Measurements from ENCODE around the gene GALNT10. TPM values are rescaled to one million over a fixed set of nuclear protein-coding genes. Genes with fewer than 3 reads are reported as not detected.
A peak's percentile ranks its signal among the peaks of the same experiment; 100 is the strongest.

GALNT10 gene
- total RNA-seq, 1 donor from 2014 or later: 96.1 TPM

DNA sequence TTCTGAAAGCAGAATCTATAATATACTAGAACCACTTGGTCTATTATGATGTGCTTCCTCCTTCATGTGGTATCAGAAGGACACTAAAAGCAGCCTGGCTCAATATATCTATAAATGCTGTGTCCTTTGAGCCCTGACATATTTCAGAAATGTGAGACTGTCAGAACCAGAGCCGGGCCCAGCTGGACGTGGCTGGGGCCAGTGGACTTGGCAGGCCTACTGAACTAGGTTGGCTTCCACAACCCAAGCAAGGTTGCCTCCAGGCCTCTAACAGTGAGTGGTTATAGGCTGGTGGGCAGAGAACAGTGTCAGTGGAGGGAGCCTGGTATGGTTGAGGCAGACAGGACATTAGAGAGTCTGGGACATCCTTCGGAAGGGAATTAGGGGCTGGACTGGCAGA, 78.9 kb downstream of the GALNT10 start:
- peaks cover 10% of the 10 kb centered on the region for H3K79me2 ChIP-seq (ENCODE audit: insufficient read depth, low read length)
- peaks cover 16% of the 10 kb centered on the region for H3K36me3 Mint-ChIP-seq (ENCODE audit: low read depth, unreplicated experiment)
- no peak overlapping the region for H3K4me3 Mint-ChIP-seq (ENCODE audit: unreplicated experiment)
- no peaks in the 10 kb centered on the region for H3K27me3 ChIP-seq (ENCODE audit: insufficient read depth, low read length)
- no peak overlapping the region for H3K27ac Mint-ChIP-seq (ENCODE audit: unreplicated experiment)
- no peaks in the 10 kb centered on the region for H3K27me3 Mint-ChIP-seq (ENCODE audit: low read depth, unreplicated experiment)
- H3K27ac ChIP-seq (ENCODE audit: low read depth, low read length): no peak overlapping the region
- no peaks in the 10 kb centered on the region for H3K9me3 Mint-ChIP-seq (ENCODE audit: unreplicated experiment)
- H3K4me1 Mint-ChIP-seq (ENCODE audit: low read depth, unreplicated experiment): peaks cover 47% of the 10 kb centered on the region
- no peak overlapping the region for H3K9ac ChIP-seq (ENCODE audit: low read length)
- H3K4me1 ChIP-seq (ENCODE audit: insufficient read depth, low read length): peaks cover 3% of the 10 kb centered on the region
- no peaks in the 10 kb centered on the region for H3K36me3 ChIP-seq (ENCODE audit: insufficient read depth, low read length)
- no peak for DNase-seq (ENCODE audit: low read depth)
- no peak for FAIRE-seq
- no peaks in the 10 kb centered on the region for H3K9me3 ChIP-seq (ENCODE audit: insufficient read depth, low read depth, low read length)
- H3K4me2 ChIP-seq (ENCODE audit: low read length): no peak overlapping the region
- TF ChIP-seq, protein P1, sequence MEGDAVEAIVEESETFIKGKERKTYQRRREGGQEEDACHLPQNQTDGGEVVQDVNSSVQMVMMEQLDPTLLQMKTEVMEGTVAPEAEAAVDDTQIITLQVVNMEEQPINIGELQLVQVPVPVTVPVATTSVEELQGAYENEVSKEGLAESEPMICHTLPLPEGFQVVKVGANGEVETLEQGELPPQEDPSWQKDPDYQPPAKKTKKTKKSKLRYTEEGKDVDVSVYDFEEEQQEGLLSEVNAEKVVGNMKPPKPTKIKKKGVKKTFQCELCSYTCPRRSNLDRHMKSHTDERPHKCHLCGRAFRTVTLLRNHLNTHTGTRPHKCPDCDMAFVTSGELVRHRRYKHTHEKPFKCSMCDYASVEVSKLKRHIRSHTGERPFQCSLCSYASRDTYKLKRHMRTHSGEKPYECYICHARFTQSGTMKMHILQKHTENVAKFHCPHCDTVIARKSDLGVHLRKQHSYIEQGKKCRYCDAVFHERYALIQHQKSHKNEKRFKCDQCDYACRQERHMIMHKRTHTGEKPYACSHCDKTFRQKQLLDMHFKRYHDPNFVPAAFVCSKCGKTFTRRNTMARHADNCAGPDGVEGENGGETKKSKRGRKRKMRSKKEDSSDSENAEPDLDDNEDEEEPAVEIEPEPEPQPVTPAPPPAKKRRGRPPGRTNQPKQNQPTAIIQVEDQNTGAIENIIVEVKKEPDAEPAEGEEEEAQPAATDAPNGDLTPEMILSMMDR (IDR thresholded peaks at IDR 0.05; ENCODE audit: insufficient read depth, low read depth, low read length): no peak
- TF ChIP-seq EZH2 (IDR thresholded peaks at IDR 0.05; ENCODE audit: insufficient read depth, low read length): no peak
- H3K4me3 ChIP-seq (ENCODE audit: insufficient read depth, low read depth, low read length): no peak overlapping the region
- H4K20me1 ChIP-seq (ENCODE audit: insufficient read depth, low read length): peaks cover 7% of the 10 kb centered on the region
- no peak overlapping the region for H2AFZ ChIP-seq (ENCODE audit: low read depth, low read length)

DNA sequence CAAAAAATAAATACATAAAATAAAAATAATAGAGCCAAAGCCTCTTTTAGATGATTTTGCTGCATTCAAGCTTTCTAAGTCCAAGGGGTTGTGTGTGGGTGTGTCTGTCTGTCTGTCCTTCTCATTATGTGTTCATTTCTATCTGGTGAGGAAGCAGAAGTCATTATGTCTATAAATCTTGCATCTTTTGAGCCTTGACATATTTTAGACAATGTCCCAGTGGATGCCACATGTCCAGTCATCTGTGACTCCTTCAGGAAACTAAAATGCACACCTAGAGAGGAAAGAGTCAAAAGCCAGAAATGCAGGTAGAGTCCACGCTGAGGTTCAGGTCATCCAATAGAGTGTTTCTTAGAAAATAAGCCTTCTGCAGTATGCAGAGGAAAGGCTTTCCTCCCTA, 80.9 kb downstream of the GALNT10 start:
- Mint-ChIP-seq H3K27ac (ENCODE audit: unreplicated experiment) (no peak overlapping the region), H3K27me3 (ENCODE audit: low read depth, unreplicated experiment) (no peaks in the 10 kb centered on the region), H3K4me3 (ENCODE audit: unreplicated experiment) (no peak overlapping the region), H3K36me3 (ENCODE audit: low read depth, unreplicated experiment) (peaks cover 14% of the 10 kb centered on the region), H3K9me3 (ENCODE audit: unreplicated experiment) (no peaks in the 10 kb centered on the region), H3K4me1 (ENCODE audit: low read depth, unreplicated experiment) (peaks cover 56% of the 10 kb centered on the region)
- no peak overlapping the region for H3K27ac ChIP-seq (ENCODE audit: low read depth, low read length)
- H3K4me2 ChIP-seq (ENCODE audit: low read length): no peak overlapping the region
- no peaks in the 10 kb centered on the region for H3K27me3 ChIP-seq (ENCODE audit: insufficient read depth, low read length)
- peaks cover 18% of the 10 kb centered on the region for H3K4me1 ChIP-seq (ENCODE audit: insufficient read depth, low read length)
- DNase-seq (ENCODE audit: low read depth) (no peak), FAIRE-seq (no peak)
- no peak overlapping the region for H2AFZ ChIP-seq (ENCODE audit: low read depth, low read length)
- H3K36me3 ChIP-seq (ENCODE audit: insufficient read depth, low read length): no peaks in the 10 kb centered on the region
- TF ChIP-seq, protein P1 (IDR thresholded peaks at IDR 0.05; ENCODE audit: insufficient read depth, low read depth, low read length): no peak
- H3K9me3 ChIP-seq (ENCODE audit: insufficient read depth, low read depth, low read length): no peaks in the 10 kb centered on the region
- no peak overlapping the region for H3K9ac ChIP-seq (ENCODE audit: low read length)
- peaks cover 10% of the 10 kb centered on the region for H3K79me2 ChIP-seq (ENCODE audit: insufficient read depth, low read length)
- H3K4me3 ChIP-seq (ENCODE audit: insufficient read depth, low read depth, low read length): no peak overlapping the region
- peaks cover 7% of the 10 kb centered on the region for H4K20me1 ChIP-seq (ENCODE audit: insufficient read depth, low read length)

DNA sequence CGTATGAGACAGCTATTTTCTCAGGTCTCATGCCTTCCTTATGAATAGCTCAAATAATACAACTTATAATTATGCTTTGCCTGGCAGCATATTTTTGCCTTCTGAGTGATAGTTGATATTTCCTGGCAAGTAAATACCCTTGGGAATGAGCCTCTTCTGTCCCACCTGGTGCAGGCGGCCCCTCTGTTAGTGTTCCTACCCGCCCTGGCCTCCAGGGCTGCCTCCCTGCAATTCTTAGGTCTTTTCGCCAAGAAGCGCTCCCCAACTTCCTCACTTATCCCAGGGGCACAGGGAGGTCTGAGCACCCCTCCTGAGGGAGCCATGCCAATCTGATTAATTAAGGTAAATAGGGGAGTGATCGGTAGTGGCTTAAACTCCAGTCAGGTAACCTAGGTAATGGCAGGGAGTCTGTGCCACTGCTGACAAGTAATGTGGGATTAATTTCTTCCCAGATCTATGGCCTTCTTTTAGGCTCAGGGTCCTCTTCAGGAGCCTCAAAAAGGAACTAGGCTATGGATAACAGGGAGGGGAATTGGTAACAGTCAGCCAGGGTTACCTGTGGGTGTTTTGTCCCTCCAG, 81.5 kb downstream of the GALNT10 start:
- TF ChIP-seq, protein P1 (IDR thresholded peaks at IDR 0.05; ENCODE audit: insufficient read depth, low read depth, low read length): no peak
- no peak for TF ChIP-seq EZH2 (IDR thresholded peaks at IDR 0.05; ENCODE audit: insufficient read depth, low read length)
- peaks cover 7% of the 10 kb centered on the region for H4K20me1 ChIP-seq (ENCODE audit: insufficient read depth, low read length)
- H3K4me3 ChIP-seq (ENCODE audit: insufficient read depth, low read depth, low read length): no peak overlapping the region
- Mint-ChIP-seq H3K4me3 (ENCODE audit: unreplicated experiment) (no peak overlapping the region), H3K36me3 (ENCODE audit: low read depth, unreplicated experiment) (peaks cover 13% of the 10 kb centered on the region), H3K27me3 (ENCODE audit: low read depth, unreplicated experiment) (no peaks in the 10 kb centered on the region), H3K9me3 (ENCODE audit: unreplicated experiment) (no peaks in the 10 kb centered on the region), H3K4me1 (ENCODE audit: low read depth, unreplicated experiment) (peaks cover 62% of the 10 kb centered on the region), H3K27ac (ENCODE audit: unreplicated experiment) (peak overlapping the region; percentile 42)
- DNase-seq (ENCODE audit: low read depth) (no peak), FAIRE-seq (no peak)
- no peak overlapping the region for H2AFZ ChIP-seq (ENCODE audit: low read depth, low read length)
- H3K27me3 ChIP-seq (ENCODE audit: insufficient read depth, low read length): no peaks in the 10 kb centered on the region
- H3K4me1 ChIP-seq (ENCODE audit: insufficient read depth, low read length): peaks cover 23% of the 10 kb centered on the region
- H3K79me2 ChIP-seq (ENCODE audit: insufficient read depth, low read length): peaks cover 10% of the 10 kb centered on the region
- H3K9me3 ChIP-seq (ENCODE audit: insufficient read depth, low read depth, low read length): no peaks in the 10 kb centered on the region
- H3K4me2 ChIP-seq (ENCODE audit: low read length): no peak overlapping the region
- no peak overlapping the region for H3K9ac ChIP-seq (ENCODE audit: low read length)
- H3K27ac ChIP-seq (ENCODE audit: low read depth, low read length): no peak overlapping the region
- H3K36me3 ChIP-seq (ENCODE audit: insufficient read depth, low read length): no peaks in the 10 kb centered on the region
